ENCODE results near the gene MRPS9.

Gene MRPS9

DNA sequence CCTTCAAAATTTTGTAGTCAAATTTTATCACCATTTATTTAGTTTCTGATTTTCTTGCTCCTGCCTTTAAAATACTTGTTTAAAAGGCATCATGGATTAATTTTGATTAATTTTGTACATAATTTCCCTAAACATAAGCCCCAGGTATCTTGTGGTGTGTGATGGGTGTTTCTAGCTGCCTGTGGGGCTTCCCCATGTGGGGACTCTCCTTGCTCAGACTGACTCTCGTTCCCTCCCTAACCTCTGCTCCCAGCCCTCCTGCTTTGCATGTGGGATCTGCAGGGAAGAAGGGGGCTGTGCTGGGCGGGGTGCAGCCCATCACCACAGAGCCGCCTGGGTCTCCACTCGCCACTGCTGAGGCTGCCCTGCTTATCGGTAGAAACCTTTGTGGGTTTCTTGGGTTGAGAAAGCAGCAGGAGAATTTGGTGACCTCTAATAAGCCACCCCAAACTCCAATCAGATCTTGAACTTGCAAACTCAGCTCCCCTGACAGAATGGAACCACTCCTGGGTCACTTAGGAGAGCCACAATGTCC, 72.5 kb downstream of the MRPS9 start:
- no peak overlapping the region for H3K27ac ChIP-seq
- TF ChIP-seq ZFX (IDR thresholded peaks at IDR 0.05): no peak
- TF ChIP-seq, protein P1, sequence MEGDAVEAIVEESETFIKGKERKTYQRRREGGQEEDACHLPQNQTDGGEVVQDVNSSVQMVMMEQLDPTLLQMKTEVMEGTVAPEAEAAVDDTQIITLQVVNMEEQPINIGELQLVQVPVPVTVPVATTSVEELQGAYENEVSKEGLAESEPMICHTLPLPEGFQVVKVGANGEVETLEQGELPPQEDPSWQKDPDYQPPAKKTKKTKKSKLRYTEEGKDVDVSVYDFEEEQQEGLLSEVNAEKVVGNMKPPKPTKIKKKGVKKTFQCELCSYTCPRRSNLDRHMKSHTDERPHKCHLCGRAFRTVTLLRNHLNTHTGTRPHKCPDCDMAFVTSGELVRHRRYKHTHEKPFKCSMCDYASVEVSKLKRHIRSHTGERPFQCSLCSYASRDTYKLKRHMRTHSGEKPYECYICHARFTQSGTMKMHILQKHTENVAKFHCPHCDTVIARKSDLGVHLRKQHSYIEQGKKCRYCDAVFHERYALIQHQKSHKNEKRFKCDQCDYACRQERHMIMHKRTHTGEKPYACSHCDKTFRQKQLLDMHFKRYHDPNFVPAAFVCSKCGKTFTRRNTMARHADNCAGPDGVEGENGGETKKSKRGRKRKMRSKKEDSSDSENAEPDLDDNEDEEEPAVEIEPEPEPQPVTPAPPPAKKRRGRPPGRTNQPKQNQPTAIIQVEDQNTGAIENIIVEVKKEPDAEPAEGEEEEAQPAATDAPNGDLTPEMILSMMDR (conservative IDR thresholded peaks at IDR 0.05): no peak

DNA sequence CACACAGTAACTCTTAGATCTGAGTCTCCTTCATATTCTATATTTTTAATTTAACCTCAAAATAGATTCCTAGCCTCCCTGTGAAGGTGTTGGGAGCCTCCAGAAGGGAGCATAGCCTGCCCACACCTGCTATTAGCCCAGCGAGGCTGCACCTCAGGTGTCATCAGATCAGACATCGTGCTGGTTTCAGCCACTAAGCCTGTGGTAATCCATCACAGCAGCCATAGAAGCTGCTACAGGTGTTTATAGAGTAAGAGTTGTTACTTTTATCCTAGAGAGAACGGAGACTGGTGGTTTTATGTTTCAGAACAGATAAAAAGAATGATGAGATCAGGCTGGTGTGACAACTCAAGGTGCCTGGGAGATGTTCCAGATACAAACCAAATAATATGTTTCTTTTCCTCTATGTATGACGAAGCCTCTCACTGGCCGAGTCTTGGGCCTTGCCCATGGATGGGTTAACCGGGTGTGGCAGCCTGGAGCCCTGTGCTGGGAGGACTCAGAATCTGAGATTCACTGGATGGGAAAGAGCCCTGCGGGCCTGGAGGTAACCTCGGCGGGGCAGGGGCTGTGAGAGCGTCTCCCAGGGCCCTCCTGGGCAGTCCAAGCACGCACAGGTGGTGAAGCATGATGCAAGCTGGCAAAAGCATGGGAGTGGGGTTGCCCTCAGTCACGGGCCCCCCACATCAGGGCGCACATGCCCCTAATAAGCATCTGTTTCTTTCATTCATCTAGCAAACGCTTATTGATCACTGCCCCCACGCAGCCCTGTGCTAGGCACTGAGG, 73.7 kb downstream of the MRPS9 start:
- no peak overlapping the region for H3K27ac ChIP-seq
- TF ChIP-seq ZFX (IDR thresholded peaks at IDR 0.05): no peak
- TF ChIP-seq, protein P1 (conservative IDR thresholded peaks at IDR 0.05): no peak

DNA sequence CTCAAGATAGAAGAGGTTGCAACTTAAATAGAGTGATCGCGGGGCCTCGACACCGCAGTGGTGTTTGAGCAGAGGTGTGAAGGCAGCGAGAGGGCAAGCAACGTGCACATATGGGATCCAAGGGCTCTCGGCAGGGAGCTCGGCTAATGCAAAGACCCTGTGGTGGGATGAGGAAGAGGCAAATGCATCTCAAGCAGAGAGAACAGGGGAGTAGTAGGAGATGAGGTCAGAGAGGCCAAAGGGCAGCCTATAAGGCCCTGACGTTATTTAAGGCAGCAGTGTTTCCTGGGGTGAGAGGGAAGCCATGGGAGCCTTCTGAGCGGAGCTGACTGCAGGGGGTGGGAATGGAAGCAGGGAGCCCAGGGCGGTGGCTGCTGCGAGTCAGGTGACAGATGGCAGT, 74.5 kb downstream of the MRPS9 start:
- TF ChIP-seq, protein P1 (conservative IDR thresholded peaks at IDR 0.05): no peak
- TF ChIP-seq ZFX (IDR thresholded peaks at IDR 0.05): no peak
- no peak overlapping the region for H3K27ac ChIP-seq

DNA sequence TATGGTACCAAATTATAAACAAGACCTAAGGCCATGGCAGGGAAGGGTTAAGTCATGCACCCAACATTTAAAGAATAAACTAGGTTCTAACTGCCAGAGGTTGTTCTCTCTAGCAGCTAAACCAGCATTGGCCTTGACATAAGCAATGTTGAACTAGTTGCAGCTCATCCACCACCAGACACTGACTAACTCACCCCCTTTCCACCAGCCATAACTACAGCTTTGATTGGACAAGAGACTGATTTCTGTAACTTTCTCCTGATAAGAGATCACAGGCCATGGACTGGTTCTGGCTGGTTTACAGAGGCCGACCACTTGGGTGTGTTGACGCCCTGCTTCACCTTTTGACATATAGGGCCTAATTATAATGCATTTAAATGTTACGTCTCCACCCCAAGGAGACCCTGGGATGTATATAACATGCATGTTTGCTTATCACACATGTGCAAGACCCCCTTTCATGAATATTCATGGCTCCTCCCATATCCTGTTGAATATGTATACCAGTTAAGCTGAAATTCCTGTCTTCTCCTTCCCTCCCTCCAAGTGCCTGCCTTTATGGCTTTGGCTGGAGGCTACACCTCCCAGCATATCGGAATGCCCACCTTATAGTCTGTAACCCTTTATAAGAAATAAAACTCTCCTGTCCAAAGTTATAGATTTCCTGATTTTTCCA, 75.9 kb downstream of the MRPS9 start:
- TF ChIP-seq, protein P1 (conservative IDR thresholded peaks at IDR 0.05): no peak
- TF ChIP-seq ZFX (IDR thresholded peaks at IDR 0.05): no peak

DNA sequence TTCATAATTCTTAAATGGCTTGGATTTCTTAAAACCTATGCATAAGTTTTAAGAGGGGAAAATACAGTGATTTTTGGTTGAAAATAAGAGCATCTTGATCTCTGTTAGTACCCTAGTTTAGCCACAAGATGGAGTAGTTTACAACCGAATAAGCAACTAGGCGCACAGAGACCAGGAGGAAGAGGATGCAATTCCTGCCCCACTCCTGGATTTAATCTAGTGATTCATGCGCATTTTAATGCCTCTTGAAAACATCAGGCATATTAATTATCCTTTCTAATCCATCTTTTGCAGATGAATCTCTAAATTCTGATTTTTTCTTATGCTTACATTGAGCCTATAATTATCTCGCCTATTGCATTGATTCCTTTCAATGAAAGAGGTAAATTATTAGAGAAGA, 76.7 kb downstream of the MRPS9 start:
- TF ChIP-seq, protein P1 (conservative IDR thresholded peaks at IDR 0.05): peak; percentile 78
- TF ChIP-seq ZFX (IDR thresholded peaks at IDR 0.05): no peak
- no peak overlapping the region for H3K27ac ChIP-seq

More for the DNA sequence above, 75.9 kb downstream of the MRPS9 start:
- no peak overlapping the region for H3K27ac ChIP-seq

DNA sequence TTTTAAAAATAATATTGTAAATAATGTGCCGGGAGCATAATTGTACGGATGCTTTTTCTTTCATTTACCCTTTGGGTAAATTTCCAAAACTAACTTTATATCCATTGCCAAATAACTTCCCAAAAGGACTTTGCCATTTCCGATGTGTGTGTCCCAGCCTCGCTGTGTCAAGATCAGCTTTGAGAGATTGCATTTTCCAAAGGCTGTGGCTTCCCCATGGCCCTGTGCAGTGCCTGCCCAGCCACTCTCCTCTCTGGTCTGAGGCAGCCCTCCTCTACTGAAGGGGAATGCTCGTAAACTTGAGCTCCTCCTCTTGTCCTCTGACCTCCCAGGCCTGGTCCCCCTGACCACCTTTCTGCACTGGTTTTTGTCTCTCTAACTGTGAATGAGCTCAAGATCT, 78.5 kb downstream of the MRPS9 start:
- TF ChIP-seq ZFX (IDR thresholded peaks at IDR 0.05): no peak
- TF ChIP-seq, protein P1 (conservative IDR thresholded peaks at IDR 0.05): no peak
- no peak overlapping the region for H3K27ac ChIP-seq

DNA sequence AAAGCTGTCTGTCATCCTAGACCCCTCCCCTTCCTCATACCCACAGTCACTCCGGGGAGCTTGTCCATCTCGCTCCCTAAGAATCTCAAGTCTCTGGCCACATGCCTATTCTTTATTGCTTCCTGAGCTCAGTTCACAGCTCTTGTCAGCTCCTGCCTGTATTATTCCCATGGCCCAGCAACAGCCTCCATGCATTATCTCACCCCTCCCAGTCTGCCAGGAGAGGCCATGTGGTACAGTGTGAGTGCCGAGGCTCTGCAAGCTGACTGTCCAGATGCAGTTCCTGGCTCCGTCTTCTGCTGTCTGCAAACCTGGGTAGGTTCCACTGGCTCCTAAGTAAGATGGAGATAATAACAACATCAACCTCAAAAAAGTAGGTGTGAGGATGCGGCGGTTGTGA, 79.7 kb downstream of the MRPS9 start:
- TF ChIP-seq, protein P1 (conservative IDR thresholded peaks at IDR 0.05): no peak
- TF ChIP-seq ZFX (IDR thresholded peaks at IDR 0.05): no peak

More for the DNA sequence above, 79.7 kb downstream of the MRPS9 start:
- no peak overlapping the region for H3K27ac ChIP-seq
